Naive thymus-derived CD4-positive, alpha-beta T cell (primary cell): ENCODE measurements around the gene NAPA. TPM values are rescaled to one million over a fixed set of nuclear protein-coding genes. Genes with fewer than 3 reads are reported as not detected.
A peak's percentile ranks its signal among the peaks of the same experiment; 100 is the strongest.

Experiments
- ATAC-seq: fragments of 150-1000 bp; cut with Tn5 transposase; 2 replicates; pipeline ENCODE4 v1.10.0; 2021; ENCODE audit warnings: mild to moderate bottlenecking, moderate library complexity
- CTCF ChIA-PET: fragments of 350-600 bp; sonication (Branson Sonifier 250); formaldehyde crosslinking; loops from one replicate; lab custom pipeline; 2021; ENCODE audit warnings: antibody characterized with exemption; lab: Charles Lee
- POLR2A ChIA-PET: fragments of 350-600 bp; sonication (Branson Sonifier 250); formaldehyde crosslinking; loops from one replicate; lab custom pipeline; 2021; ENCODE audit warnings: antibody characterized with exemption, inconsistent platforms; lab: Charles Lee
- DNase-seq, 9 donors: peaks; one replicate each; pipeline versions ENCODE4 v3.0.0 to v3.0.0-alpha.2; 2020 to 2022; ENCODE audit warnings: mixed read lengths in 1 of 9
- H3K27ac ChIP-seq: one replicate; pipeline ENCODE4 v1.7.0; 2013; ENCODE audit warnings: mild to moderate bottlenecking, low read depth, low read length, moderate library complexity
- H3K27me3 ChIP-seq, 2 donors: one replicate each; pipeline ENCODE4 v1.7.0; 2013; ENCODE audit warnings: low read length in 2 of 2, mild to moderate bottlenecking in 2 of 2, moderate library complexity in 2 of 2; ENCODE audit not compliant: control insufficient read depth in 2 of 2, insufficient read depth in 2 of 2
- H3K36me3 ChIP-seq, 3 experiments: 1 replicate in 2 of 3; 2 replicates in 1 of 3; pipeline ENCODE4 v1.7.0; 2013; ENCODE audit warnings: low read length in 3 of 3, mild to moderate bottlenecking in 3 of 3, moderate library complexity in 1 of 3; ENCODE audit not compliant: insufficient read depth in 3 of 3, control insufficient read depth in 2 of 3
- H3K4me1 ChIP-seq, 2 donors: one replicate each; pipeline ENCODE4 v1.7.0; 2013; ENCODE audit warnings: low read length in 2 of 2, mild to moderate bottlenecking in 2 of 2, moderate library complexity in 1 of 2; ENCODE audit not compliant: control insufficient read depth in 2 of 2, insufficient read depth in 2 of 2
- H3K4me3 ChIP-seq: 2 replicates; pipeline ENCODE4 v1.7.0; 2013; ENCODE audit warnings: mild to moderate bottlenecking, low read length
- H3K9me3 ChIP-seq, 3 experiments: 1 replicate in 2 of 3; 2 replicates in 1 of 3; pipeline ENCODE4 v1.7.0; 2013; ENCODE audit warnings: low read length in 3 of 3; ENCODE audit not compliant: control insufficient read depth in 2 of 3
- H3K27ac Mint-ChIP-seq, 9 donors: one replicate each; pipeline ENCODE4 v1.8.0; 2020 to 2022; ENCODE audit warnings: mixed read lengths in 9 of 9, mild to moderate bottlenecking in 8 of 9, moderate library complexity in 5 of 9, inconsistent platforms in 2 of 9
- H3K27me3 Mint-ChIP-seq, 5 donors: one replicate each; pipeline ENCODE4 v1.8.0; 2021 to 2022; ENCODE audit warnings: mixed read lengths in 5 of 5, mild to moderate bottlenecking in 1 of 5
- H3K36me3 Mint-ChIP-seq, 5 donors: one replicate each; pipeline ENCODE4 v1.8.0; 2020 to 2022; ENCODE audit warnings: mixed read lengths in 5 of 5, mild to moderate bottlenecking in 3 of 5, inconsistent platforms in 1 of 5
- H3K4me1 Mint-ChIP-seq, 7 donors: one replicate each; pipeline ENCODE4 v1.8.0; 2020 to 2022; ENCODE audit warnings: mixed read lengths in 7 of 7, mild to moderate bottlenecking in 3 of 7, inconsistent platforms in 1 of 7
- H3K4me3 Mint-ChIP-seq, 10 donors: one replicate each; pipeline ENCODE4 v1.8.0; 2020 to 2022; ENCODE audit warnings: mild to moderate bottlenecking in 10 of 10, mixed read lengths in 10 of 10, moderate library complexity in 6 of 10, inconsistent platforms in 2 of 10
- H3K9me3 Mint-ChIP-seq, 11 donors: one replicate each; pipeline ENCODE4 v1.8.0; 2020 to 2022; ENCODE audit warnings: mixed read lengths in 11 of 11, mild to moderate bottlenecking in 4 of 11, inconsistent platforms in 1 of 11, moderate library complexity in 1 of 11
- intact Hi-C, 2 donors: fragments of 100-400 bp; cut with micrococcal nuclease; formaldehyde crosslinking; loops; one replicate each; pipeline ENCODE4 v1.15.1; 2023
- polyA plus RNA-seq, 2 donors: library from polyadenylated mRNA; unstranded; fragments of 300-500 nt; fragmentation: Illumina TruSeq; gene quantifications; one replicate each; pipeline ENCODE4 v1.2.3, GENCODE V29; 2021
- total RNA-seq, 6 experiments: library from RNA in 5 of 6; stranded (reverse) in 5 of 6; gene quantifications; 1 replicate in 5 of 6; 2 replicates in 1 of 6; pipeline ENCODE4 v1.2.3 and lab custom pipeline; 2021 to 2026

Gene NAPA
- total and polyA plus RNA-seq, 7 experiments from 2014 or later, result 86.2 to 136 (median 107) TPM

GRCh38 chr19:47483800-47484690, 30.8 kb downstream of the NAPA start, which contains the start of gene KPTN:
Gene KPTN, minus strand, starts transcription at chr19:47484219. Its CDS starts 59 bp downstream, at chr19:47484160.
- peaks cover 18% of the 10 kb centered on the region in 2 donors for H3K4me1 ChIP-seq
- Mint-ChIP-seq H3K4me1 (peaks cover 22 to 39% (median 30%) of the 10 kb centered on the region in 7 donors), H3K4me3 (peak within 1 kb of the TSS; percentile 83 to 99 (median 96)), H3K27me3 (peaks cover 0 to 4% (median 0%) of the 10 kb centered on the region in 5 donors), H3K9me3 (no peaks in the 10 kb centered on the region), H3K36me3 (peaks cover 0 to 6% (median 0%) of the 10 kb centered on the region in 5 donors), H3K27ac (peak within 1 kb of the TSS; percentile 94 to 99 (median 97))
- peak; percentile 85 to 92 (median 88) for DNase-seq
- peak within 1 kb of the TSS; percentile 96 for H3K27ac ChIP-seq
- ATAC-seq, result peak; percentile 91
- no peaks in the 10 kb centered on the region for H3K9me3 ChIP-seq
- POLR2A ChIA-PET, result interaction anchor here (0.5 to 3.0 kb wide), 12 partner anchors 11 to 1135 kb away, joined by 3 to 21 read pairs (median 6); partner anchors contain the start of genes DHX34, NAPA, NOP53 and RPL18
- CTCF ChIA-PET, result interaction anchor here (0.6 to 1.7 kb wide), 12 partner anchors 28 to 1716 kb away, joined by 3 to 7 read pairs (median 3); partner anchors contain the start of genes BICRA and NAPA
- H3K36me3 ChIP-seq, result peaks cover 0 to 18% (median 0%) of the 10 kb centered on the region in 3 experiments
- no peaks in the 10 kb centered on the region for H3K27me3 ChIP-seq
- intact Hi-C loops, result loop anchor here (1.0 to 10.0 kb wide), 9 partner anchors 31 to 1599 kb away; partner anchors contain the start of genes NAPA (in 2 of the 2), IRF2BP1 (in 1 of the 2), NOP53 (in 1 of the 2) and PRKD2 (in 1 of the 2)
- H3K4me3 ChIP-seq, result peak within 1 kb of the TSS; percentile 74

GRCh38 chr19:47483200-47483599, 31.7 kb downstream of the NAPA start:
- Histone ChIP-seq H3K4me3 (peak overlapping the region; percentile 74), H3K36me3 (peaks cover 0 to 14% (median 0%) of the 10 kb centered on the region in 3 experiments), H3K9me3 (no peaks in the 10 kb centered on the region), H3K4me1 (peaks cover 18% of the 10 kb centered on the region in 2 donors), H3K27ac (no peak overlapping the region), H3K27me3 (no peaks in the 10 kb centered on the region)
- Mint-ChIP-seq H3K4me3 (peak overlapping the region; percentile 83 to 99 (median 96)), H3K4me1 (peaks cover 22 to 39% (median 30%) of the 10 kb centered on the region in 7 donors), H3K9me3 (no peaks in the 10 kb centered on the region), H3K27me3 (peaks cover 0 to 4% (median 0%) of the 10 kb centered on the region in 5 donors), H3K36me3 (peaks cover 0 to 6% (median 0%) of the 10 kb centered on the region in 5 donors), H3K27ac (peak overlapping the region in 5 of 9 donors; percentile 94 to 99 (median 97))
- POLR2A ChIA-PET, result interaction anchor here (0.6 to 3.0 kb wide), 9 partner anchors 12 to 992 kb away, joined by 4 to 21 read pairs (median 7); partner anchors contain the start of genes NAPA and NOP53
- no peak for ATAC-seq
- CTCF ChIA-PET, result interaction anchor here (0.9 to 1.7 kb wide), 4 partner anchors 30 to 171 kb away, joined by 3 to 6 read pairs (median 4); partner anchors contain the start of gene NAPA
- no peak for DNase-seq
- intact Hi-C loops, result loop anchor here (5.0 to 10.0 kb wide), 3 partner anchors 768 to 1598 kb away; partner anchors contain the start of genes IRF2BP1 (in 1 of the 2), PRKD2 (in 1 of the 2), SYNGR4 (in 1 of the 2) and TMEM143 (in 1 of the 2)

GRCh38 chr19:47481460-47482052, 33.3 kb downstream of the NAPA start:
- peaks cover 18% of the 10 kb centered on the region in 2 donors for H3K4me1 ChIP-seq
- no peaks in the 10 kb centered on the region for H3K9me3 Mint-ChIP-seq
- ATAC-seq (no peak), DNase-seq (no peak)
- H3K4me3 ChIP-seq, result no peak overlapping the region
- no peak overlapping the region for H3K4me3 Mint-ChIP-seq
- H3K27me3 Mint-ChIP-seq, result peaks cover 0 to 4% (median 0%) of the 10 kb centered on the region in 5 donors
- intact Hi-C loops, result loop anchor here (5.0 to 10.0 kb wide), 3 partner anchors 767 to 1597 kb away; partner anchors contain the start of genes IRF2BP1 (in 1 of the 2), PRKD2 (in 1 of the 2), SYNGR4 (in 1 of the 2) and TMEM143 (in 1 of the 2)
- peaks cover 0 to 4% (median 0%) of the 10 kb centered on the region in 5 donors for H3K36me3 Mint-ChIP-seq
- no peaks in the 10 kb centered on the region for H3K27me3 ChIP-seq
- no peak overlapping the region for H3K27ac ChIP-seq
- H3K36me3 ChIP-seq, result peaks cover 0 to 6% (median 0%) of the 10 kb centered on the region in 3 experiments
- CTCF ChIA-PET, result no interaction called here
- POLR2A ChIA-PET, result no interaction called here
- H3K9me3 ChIP-seq, result no peaks in the 10 kb centered on the region
- H3K4me1 Mint-ChIP-seq, result peaks cover 12 to 29% (median 21%) of the 10 kb centered on the region in 7 donors
- peak overlapping the region in 2 of 9 donors; percentile 18 to 28 for H3K27ac Mint-ChIP-seq

- H3K4me3 ChIP-seq, result no peak overlapping the region
- CTCF ChIA-PET, result no interaction called here
Observed at GRCh38 chr19:47480658-47481057, 34.2 kb downstream of the NAPA start.

GRCh38 chr19:47479701-47480503, 35.0 kb downstream of the NAPA start:
- H3K36me3 Mint-ChIP-seq, result peaks cover 0 to 9% (median 0%) of the 10 kb centered on the region in 5 donors
- ATAC-seq (no peak), DNase-seq (no peak)
- no peak overlapping the region for H3K4me3 ChIP-seq
- no peaks in the 10 kb centered on the region for H3K27me3 ChIP-seq
- H3K27ac Mint-ChIP-seq, result no peak overlapping the region
- no peaks in the 10 kb centered on the region for H3K9me3 Mint-ChIP-seq
- H3K4me3 Mint-ChIP-seq, result no peak overlapping the region
- CTCF ChIA-PET, result interaction anchor here (1.2 kb wide), 1 partner anchor 227 kb away, joined by 4 read pairs; no protein-coding TSS in a partner anchor
- no peaks in the 10 kb centered on the region for H3K9me3 ChIP-seq
- intact Hi-C loops, result loop anchor here (5.0 to 10.0 kb wide), 3 partner anchors 765 to 1595 kb away; partner anchors contain the start of genes IRF2BP1 (in 1 of the 2), PRKD2 (in 1 of the 2), SYNGR4 (in 1 of the 2) and TMEM143 (in 1 of the 2)
- POLR2A ChIA-PET, result no interaction called here
- peaks cover 0 to 4% (median under 1%) of the 10 kb centered on the region in 5 donors for H3K27me3 Mint-ChIP-seq
- H3K27ac ChIP-seq, result no peak overlapping the region
- H3K36me3 ChIP-seq, result peaks cover 0 to 6% (median 0%) of the 10 kb centered on the region in 3 experiments
- H3K4me1 ChIP-seq, result peaks cover 8 to 10% of the 10 kb centered on the region in 2 donors
- H3K4me1 Mint-ChIP-seq, result peaks cover 3 to 16% (median 14%) of the 10 kb centered on the region in 7 donors

More at GRCh38 chr19:47480658-47481057, 34.2 kb downstream of the NAPA start:
- Mint-ChIP-seq H3K27me3 (peaks cover 0 to 4% (median 0%) of the 10 kb centered on the region in 5 donors), H3K9me3 (no peaks in the 10 kb centered on the region), H3K36me3 (peaks cover 0 to 4% (median 0%) of the 10 kb centered on the region in 5 donors), H3K4me3 (no peak overlapping the region), H3K27ac (peak overlapping the region in 2 of 9 donors; percentile 10 to 38), H3K4me1 (peaks cover 10 to 23% (median 21%) of the 10 kb centered on the region in 7 donors)
- H3K27ac ChIP-seq, result no peak overlapping the region
- intact Hi-C loops, result loop anchor here (5.0 to 10.0 kb wide), 3 partner anchors 766 to 1596 kb away; partner anchors contain the start of genes IRF2BP1 (in 1 of the 2), PRKD2 (in 1 of the 2), SYNGR4 (in 1 of the 2) and TMEM143 (in 1 of the 2)
- ATAC-seq (no peak), DNase-seq (no peak)
- peaks cover 16 to 17% of the 10 kb centered on the region in 2 donors for H3K4me1 ChIP-seq
- no peaks in the 10 kb centered on the region for H3K27me3 ChIP-seq
- H3K9me3 ChIP-seq, result no peaks in the 10 kb centered on the region
- H3K36me3 ChIP-seq, result peaks cover 0 to 6% (median 0%) of the 10 kb centered on the region in 3 experiments
- POLR2A ChIA-PET, result no interaction called here
